Endothelial cell of umbilical vein (primary cell): Measurements from ENCODE around the gene ANGPTL4.

Experiments
- EZH2 ChIP-seq: IDR thresholded peaks from 2 replicates; pipeline ENCODE4 v1.6.1; 2012; ENCODE audit warnings: borderline replicate concordance, low read depth, mild to moderate bottlenecking, moderate library complexity, low read length, inconsistent platforms; ENCODE audit not compliant: severe bottlenecking
- FOS ChIP-seq: IDR thresholded peaks from 2 replicates; pipeline ENCODE4 v1.6.1; 2011; ENCODE audit warnings: mild to moderate bottlenecking, low read length, moderate library complexity, borderline replicate concordance; ENCODE audit not compliant: insufficient read depth
- GATA2 ChIP-seq: IDR thresholded peaks from 2 replicates; pipeline ENCODE4 v1.7.0; 2011; ENCODE audit warnings: low read depth, mild to moderate bottlenecking, moderate library complexity, mixed read lengths, low read length; ENCODE audit not compliant: insufficient read length, insufficient read depth
- JUN ChIP-seq: IDR thresholded peaks from 2 replicates; pipeline ENCODE4 v1.6.1; 2011; ENCODE audit warnings: borderline replicate concordance, low read depth; ENCODE audit not compliant: insufficient read length, insufficient read depth
- MYC ChIP-seq: IDR thresholded peaks from one replicate; pipeline ENCODE4 v1.6.1; 2011; ENCODE audit warnings: mild to moderate bottlenecking, low read depth, low read length
- POLR2A ChIP-seq: IDR thresholded peaks from 2 replicates; pipeline ENCODE4 v1.6.1; 2012; ENCODE audit warnings: low read depth, mild to moderate bottlenecking, control low read depth, low read length
- POLR2AphosphoS5 ChIP-seq: IDR thresholded peaks from 2 replicates; pipeline ENCODE4 v1.6.1; 2012; ENCODE audit warnings: low read depth, mild to moderate bottlenecking, control low read depth, low read length, moderate library complexity; ENCODE audit not compliant: insufficient read depth
- TF ChIP-seq, protein P1 (sequence below), 2 donors: IDR thresholded peaks; 1 replicate in 1 of 2; 2 replicates in 1 of 2; pipeline ENCODE4 v1.5.1; 2011; ENCODE audit warnings: low read length in 2 of 2, mild to moderate bottlenecking in 2 of 2, moderate library complexity in 2 of 2, control low read depth in 1 of 2, inconsistent platforms in 1 of 2, low read depth in 1 of 2; ENCODE audit not compliant: insufficient read depth in 1 of 2; ENCODE audit errors: extremely low read depth in 1 of 2
- TF ChIP-seq, protein P2 (sequence below): IDR thresholded peaks from 2 replicates; pipeline ENCODE4 v1.6.1; 2011; ENCODE audit not compliant: insufficient read depth, insufficient read length

DNA sequence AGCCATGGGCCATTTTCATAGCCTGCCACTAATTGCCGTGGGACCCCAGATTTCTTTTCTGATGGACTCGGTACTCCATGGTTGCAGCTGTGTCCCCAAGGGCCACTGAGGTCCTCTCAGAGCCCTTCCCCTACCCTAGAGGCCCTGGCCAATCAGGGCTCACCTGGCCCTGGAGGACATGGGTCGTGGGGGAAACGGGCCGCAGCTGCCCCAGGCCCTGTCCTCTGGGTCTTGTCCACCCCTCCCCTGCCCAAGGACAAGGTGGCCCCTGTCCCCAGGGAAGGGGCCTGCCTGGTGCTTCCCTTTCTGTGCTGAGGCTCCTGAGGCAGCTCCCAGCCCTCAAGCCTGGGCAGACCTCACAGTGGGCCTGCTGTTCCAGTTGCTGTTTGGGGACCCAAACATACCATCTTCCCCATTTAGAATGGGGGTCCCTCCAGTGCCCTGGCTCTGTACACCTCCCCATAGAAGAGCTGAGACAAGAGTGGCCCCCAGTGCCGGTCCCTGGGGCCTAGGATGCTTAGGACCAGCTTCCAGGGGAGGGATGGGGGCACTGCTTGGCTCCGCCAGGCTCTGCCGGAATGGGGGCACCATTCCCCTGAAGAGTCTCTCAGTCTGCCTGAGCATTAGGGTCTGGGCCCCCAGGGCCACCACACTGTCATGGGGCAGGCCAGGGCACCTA is 29.4 kb downstream of the ANGPTL4 start:
- TF ChIP-seq, protein P1, sequence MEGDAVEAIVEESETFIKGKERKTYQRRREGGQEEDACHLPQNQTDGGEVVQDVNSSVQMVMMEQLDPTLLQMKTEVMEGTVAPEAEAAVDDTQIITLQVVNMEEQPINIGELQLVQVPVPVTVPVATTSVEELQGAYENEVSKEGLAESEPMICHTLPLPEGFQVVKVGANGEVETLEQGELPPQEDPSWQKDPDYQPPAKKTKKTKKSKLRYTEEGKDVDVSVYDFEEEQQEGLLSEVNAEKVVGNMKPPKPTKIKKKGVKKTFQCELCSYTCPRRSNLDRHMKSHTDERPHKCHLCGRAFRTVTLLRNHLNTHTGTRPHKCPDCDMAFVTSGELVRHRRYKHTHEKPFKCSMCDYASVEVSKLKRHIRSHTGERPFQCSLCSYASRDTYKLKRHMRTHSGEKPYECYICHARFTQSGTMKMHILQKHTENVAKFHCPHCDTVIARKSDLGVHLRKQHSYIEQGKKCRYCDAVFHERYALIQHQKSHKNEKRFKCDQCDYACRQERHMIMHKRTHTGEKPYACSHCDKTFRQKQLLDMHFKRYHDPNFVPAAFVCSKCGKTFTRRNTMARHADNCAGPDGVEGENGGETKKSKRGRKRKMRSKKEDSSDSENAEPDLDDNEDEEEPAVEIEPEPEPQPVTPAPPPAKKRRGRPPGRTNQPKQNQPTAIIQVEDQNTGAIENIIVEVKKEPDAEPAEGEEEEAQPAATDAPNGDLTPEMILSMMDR (IDR thresholded peaks at IDR 0.05; ENCODE audit: extremely low read depth in 1 of 2, insufficient read depth in 1 of 2, low read depth in 1 of 2, low read length in 2 of 2), result no peak
- TF ChIP-seq POLR2AphosphoS5, result no peak
- TF ChIP-seq EZH2, result no peak
- TF ChIP-seq POLR2A, result no peak
- TF ChIP-seq JUN, result no peak
- TF ChIP-seq, protein P2, sequence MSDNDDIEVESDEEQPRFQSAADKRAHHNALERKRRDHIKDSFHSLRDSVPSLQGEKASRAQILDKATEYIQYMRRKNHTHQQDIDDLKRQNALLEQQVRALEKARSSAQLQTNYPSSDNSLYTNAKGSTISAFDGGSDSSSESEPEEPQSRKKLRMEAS, result no peak
- TF ChIP-seq MYC, result no peak
- TF ChIP-seq FOS, result no peak
- TF ChIP-seq GATA2, result no peak
